GM23338 (cell line): Measurements from ENCODE around the gene TYRP1. TPM values are rescaled to one million over a fixed set of nuclear protein-coding genes. Genes with fewer than 3 reads are reported as not detected.

Experiments used
- ATAC-seq: fragments of 200-7000 bp; cut with Tn5 transposase; 3 replicates; pipeline ENCODE4 v1.9.1; 2020
- DNase-seq: peaks from one replicate; pipeline ENCODE4 v3.0.0-alpha.2; 2015; ENCODE audit warnings: low spot score
- H2AFZ ChIP-seq: fragments of 200-600 bp; sonication (generic); 2 replicates; pipeline ENCODE4 v1.8.0; 2016; ENCODE audit warnings: antibody characterized with exemption, mild to moderate bottlenecking, moderate library complexity
- H3F3A ChIP-seq: fragments of 200-600 bp; sonication (generic); replicated peaks from 2 replicates; pipeline ENCODE4 v1.8.0; 2017; ENCODE audit warnings: antibody characterized with exemption, mixed run types, low read depth
- H3K27ac ChIP-seq: fragments of 200-600 bp; sonication (generic); 2 replicates; pipeline ENCODE4 v1.6.1; 2016; ENCODE audit warnings: low read depth
- H3K27me3 ChIP-seq: fragments of 200-600 bp; sonication (generic); 2 replicates; pipeline ENCODE4 v1.8.0; 2016; ENCODE audit warnings: mild to moderate bottlenecking, mixed run types, moderate library complexity; ENCODE audit not compliant: insufficient read depth
- H3K36me3 ChIP-seq: fragments of 200-600 bp; sonication (generic); 2 replicates; pipeline ENCODE4 v1.8.0; 2016; ENCODE audit warnings: mild to moderate bottlenecking; ENCODE audit not compliant: insufficient read depth
- H3K4me1 ChIP-seq: fragments of 200-600 bp; sonication (generic); 2 replicates; pipeline ENCODE4 v1.8.0; 2016; ENCODE audit warnings: mild to moderate bottlenecking, moderate library complexity; ENCODE audit not compliant: insufficient read depth
- H3K4me2 ChIP-seq: fragments of 200-600 bp; sonication (generic); 2 replicates; pipeline ENCODE4 v1.7.1; 2017; ENCODE audit warnings: mixed run types
- H3K4me3 ChIP-seq: fragments of 200-600 bp; sonication (generic); 2 replicates; pipeline ENCODE4 v1.6.1; 2016; ENCODE audit warnings: mixed run types
- H3K79me2 ChIP-seq: fragments of 200-600 bp; sonication (generic); replicated peaks from 2 replicates; pipeline ENCODE4 v1.8.0; 2017; ENCODE audit warnings: mild to moderate bottlenecking; ENCODE audit not compliant: insufficient read depth
- H3K9me2 ChIP-seq: fragments of 200-600 bp; sonication (generic); 2 replicates; pipeline ENCODE4 v1.8.0; 2017; ENCODE audit not compliant: insufficient read depth
- H4K20me1 ChIP-seq: fragments of 200-600 bp; sonication (generic); replicated peaks from 2 replicates; pipeline ENCODE4 v1.8.0; 2017; ENCODE audit warnings: mild to moderate bottlenecking; ENCODE audit not compliant: insufficient read depth
- H3K27ac Mint-ChIP-seq: 2 replicates; pipeline ENCODE4 v1.8.0; 2020; ENCODE audit warnings: inconsistent platforms, mild to moderate bottlenecking, moderate library complexity, mixed read lengths
- H3K27me3 Mint-ChIP-seq: 3 replicates; pipeline ENCODE4 v1.8.0; 2022; ENCODE audit warnings: low read depth, mild to moderate bottlenecking, moderate library complexity, mixed read lengths, inconsistent platforms; ENCODE audit not compliant: insufficient read depth, poor library complexity
- H3K36me3 Mint-ChIP-seq: 3 replicates; pipeline ENCODE4 v1.8.0; 2021; ENCODE audit warnings: low read depth, mild to moderate bottlenecking, inconsistent platforms, moderate library complexity, mixed read lengths
- H3K4me1 Mint-ChIP-seq: 3 replicates; pipeline ENCODE4 v1.8.0; 2020; ENCODE audit warnings: mild to moderate bottlenecking, inconsistent platforms, mixed read lengths
- H3K4me3 Mint-ChIP-seq: 3 replicates; pipeline ENCODE4 v1.8.0; 2021; ENCODE audit warnings: moderate library complexity, mild to moderate bottlenecking, inconsistent platforms, mixed read lengths
- H3K9me3 Mint-ChIP-seq: 3 replicates; pipeline ENCODE4 v1.8.0; 2020; ENCODE audit warnings: moderate library complexity, mild to moderate bottlenecking, inconsistent platforms, mixed read lengths
- NANOG ChIP-seq: IDR thresholded peaks from 2 replicates; pipeline ENCODE4 v1.6.1; 2016; ENCODE audit warnings: antibody characterized with exemption, borderline replicate concordance
- STAT1 ChIP-seq: IDR thresholded peaks from one replicate; pipeline ENCODE4 v1.6.1; 2016; ENCODE audit warnings: antibody characterized with exemption; ENCODE audit not compliant: unreplicated experiment
- ZNF331 ChIP-seq: fragments of 250-450 bp; sonication (Bioruptor Pico); IDR thresholded peaks from 2 replicates; pipeline ENCODE4 v1.5.0; 2020; ENCODE audit warnings: low read depth, mild to moderate bottlenecking, moderate library complexity
- polyA plus RNA-seq: library from polyadenylated mRNA; unstranded; fragments of >200 nt; fragmentation: Nextera tagmentation; extraction: Ambion mirVana; gene quantifications from 2 replicates; pipeline ENCODE4 v1.2.1, GENCODE V29; 2016
- total RNA-seq: library from RNA; depleted of rRNA; stranded (reverse); fragments of >200 nt; shearing (Covaris generic); gene quantifications from 2 replicates; pipeline ENCODE4 v1.2.3, GENCODE V29; 2014
- TF ChIP-seq, protein P1 (sequence below): fragments of 250-450 bp; sonication (Bioruptor Pico); IDR thresholded peaks from 2 replicates; pipeline ENCODE4 v1.5.0; 2020; ENCODE audit warnings: mild to moderate bottlenecking, moderate library complexity
- TF ChIP-seq, protein P2 (sequence below): IDR thresholded peaks from one replicate; pipeline ENCODE4 v1.6.1; 2018; ENCODE audit warnings: antibody characterized with exemption; ENCODE audit not compliant: unreplicated experiment

The TYRP1 gene
- total and polyA plus RNA-seq, 2 experiments from 2014 or later: not detected

DNA sequence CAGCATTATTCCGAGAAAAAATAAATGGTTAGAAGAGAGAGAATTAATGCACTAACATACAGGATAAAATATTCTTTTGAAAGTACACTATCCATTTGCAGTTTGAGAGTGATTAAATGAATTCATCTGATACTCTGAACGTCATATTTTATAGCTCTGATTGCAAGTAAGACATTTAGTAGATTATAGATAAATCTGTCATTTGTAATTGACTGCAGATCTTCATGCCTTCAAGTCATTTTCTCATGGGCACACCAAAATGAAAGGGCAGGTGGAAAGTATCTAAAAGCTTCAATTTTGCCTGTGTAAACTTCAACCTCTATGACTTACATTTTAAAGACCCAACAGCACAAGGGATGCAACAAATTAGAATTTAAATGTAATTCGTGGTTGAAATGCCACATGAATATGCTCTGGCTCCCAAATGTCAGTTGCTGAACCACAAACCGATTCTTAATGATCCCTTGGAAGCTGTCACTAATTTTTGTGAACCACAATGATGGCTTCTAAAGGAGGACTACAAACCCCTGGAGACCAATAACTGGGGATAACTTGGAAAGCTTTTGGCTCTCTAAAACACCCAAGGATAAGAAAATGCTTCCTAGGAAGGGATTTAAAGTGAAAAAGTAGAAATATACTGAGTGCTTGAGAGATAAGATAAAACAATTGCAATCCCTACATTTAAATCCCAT is 3.9 kb downstream of the TYRP1 start (continued):
- TF ChIP-seq, protein P1, sequence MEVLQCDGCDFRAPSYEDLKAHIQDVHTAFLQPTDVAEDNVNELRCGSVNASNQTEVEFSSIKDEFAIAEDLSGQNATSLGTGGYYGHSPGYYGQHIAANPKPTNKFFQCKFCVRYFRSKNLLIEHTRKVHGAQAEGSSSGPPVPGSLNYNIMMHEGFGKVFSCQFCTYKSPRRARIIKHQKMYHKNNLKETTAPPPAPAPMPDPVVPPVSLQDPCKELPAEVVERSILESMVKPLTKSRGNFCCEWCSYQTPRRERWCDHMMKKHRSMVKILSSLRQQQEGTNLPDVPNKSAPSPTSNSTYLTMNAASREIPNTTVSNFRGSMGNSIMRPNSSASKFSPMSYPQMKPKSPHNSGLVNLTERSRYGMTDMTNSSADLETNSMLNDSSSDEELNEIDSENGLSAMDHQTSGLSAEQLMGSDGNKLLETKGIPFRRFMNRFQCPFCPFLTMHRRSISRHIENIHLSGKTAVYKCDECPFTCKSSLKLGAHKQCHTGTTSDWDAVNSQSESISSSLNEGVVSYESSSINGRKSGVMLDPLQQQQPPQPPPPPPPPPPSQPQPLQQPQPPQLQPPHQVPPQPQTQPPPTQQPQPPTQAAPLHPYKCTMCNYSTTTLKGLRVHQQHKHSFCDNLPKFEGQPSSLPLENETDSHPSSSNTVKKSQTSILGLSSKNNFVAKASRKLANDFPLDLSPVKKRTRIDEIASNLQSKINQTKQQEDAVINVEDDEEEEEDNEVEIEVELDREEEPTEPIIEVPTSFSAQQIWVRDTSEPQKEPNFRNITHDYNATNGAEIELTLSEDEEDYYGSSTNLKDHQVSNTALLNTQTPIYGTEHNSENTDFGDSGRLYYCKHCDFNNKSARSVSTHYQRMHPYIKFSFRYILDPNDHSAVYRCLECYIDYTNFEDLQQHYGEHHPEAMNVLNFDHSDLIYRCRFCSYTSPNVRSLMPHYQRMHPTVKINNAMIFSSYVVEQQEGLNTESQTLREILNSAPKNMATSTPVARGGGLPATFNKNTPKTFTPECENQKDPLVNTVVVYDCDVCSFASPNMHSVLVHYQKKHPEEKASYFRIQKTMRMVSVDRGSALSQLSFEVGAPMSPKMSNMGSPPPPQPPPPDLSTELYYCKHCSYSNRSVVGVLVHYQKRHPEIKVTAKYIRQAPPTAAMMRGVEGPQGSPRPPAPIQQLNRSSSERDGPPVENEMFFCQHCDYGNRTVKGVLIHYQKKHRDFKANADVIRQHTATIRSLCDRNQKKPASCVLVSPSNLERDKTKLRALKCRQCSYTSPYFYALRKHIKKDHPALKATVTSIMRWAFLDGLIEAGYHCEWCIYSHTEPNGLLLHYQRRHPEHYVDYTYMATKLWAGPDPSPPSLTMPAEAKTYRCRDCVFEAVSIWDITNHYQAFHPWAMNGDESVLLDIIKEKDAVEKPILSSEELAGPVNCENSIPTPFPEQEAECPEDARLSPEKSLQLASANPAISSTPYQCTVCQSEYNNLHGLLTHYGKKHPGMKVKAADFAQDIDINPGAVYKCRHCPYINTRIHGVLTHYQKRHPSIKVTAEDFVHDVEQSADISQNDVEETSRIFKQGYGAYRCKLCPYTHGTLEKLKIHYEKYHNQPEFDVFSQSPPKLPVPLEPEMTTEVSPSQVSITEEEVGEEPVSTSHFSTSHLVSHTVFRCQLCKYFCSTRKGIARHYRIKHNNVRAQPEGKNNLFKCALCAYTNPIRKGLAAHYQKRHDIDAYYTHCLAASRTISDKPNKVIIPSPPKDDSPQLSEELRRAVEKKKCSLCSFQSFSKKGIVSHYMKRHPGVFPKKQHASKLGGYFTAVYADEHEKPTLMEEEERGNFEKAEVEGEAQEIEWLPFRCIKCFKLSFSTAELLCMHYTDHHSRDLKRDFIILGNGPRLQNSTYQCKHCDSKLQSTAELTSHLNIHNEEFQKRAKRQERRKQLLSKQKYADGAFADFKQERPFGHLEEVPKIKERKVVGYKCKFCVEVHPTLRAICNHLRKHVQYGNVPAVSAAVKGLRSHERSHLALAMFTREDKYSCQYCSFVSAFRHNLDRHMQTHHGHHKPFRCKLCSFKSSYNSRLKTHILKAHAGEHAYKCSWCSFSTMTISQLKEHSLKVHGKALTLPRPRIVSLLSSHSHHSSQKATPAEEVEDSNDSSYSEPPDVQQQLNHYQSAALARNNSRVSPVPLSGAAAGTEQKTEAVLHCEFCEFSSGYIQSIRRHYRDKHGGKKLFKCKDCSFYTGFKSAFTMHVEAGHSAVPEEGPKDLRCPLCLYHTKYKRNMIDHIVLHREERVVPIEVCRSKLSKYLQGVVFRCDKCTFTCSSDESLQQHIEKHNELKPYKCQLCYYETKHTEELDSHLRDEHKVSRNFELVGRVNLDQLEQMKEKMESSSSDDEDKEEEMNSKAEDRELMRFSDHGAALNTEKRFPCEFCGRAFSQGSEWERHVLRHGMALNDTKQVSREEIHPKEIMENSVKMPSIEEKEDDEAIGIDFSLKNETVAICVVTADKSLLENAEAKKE (CRISPR knock-in tag): no peak

DNA sequence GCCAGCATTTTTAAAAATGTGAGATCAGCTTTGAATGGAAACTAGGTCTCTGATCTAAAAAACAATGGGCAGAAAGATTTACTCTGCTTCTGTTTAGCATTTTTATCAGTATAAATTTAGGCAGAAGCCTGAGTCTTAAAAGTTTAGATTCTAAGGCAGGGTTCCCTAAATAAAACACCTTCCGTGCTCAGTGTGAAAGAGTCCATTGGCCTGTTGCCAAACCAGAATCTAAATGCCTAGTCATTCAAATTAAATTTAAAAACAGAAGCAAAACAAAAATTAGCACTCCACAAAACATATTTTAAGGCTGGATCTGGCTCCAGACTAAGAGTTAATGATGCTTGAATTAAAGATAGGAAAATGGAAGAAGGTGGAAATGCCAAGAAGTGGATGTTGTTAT is 4.5 kb downstream of the TYRP1 start:
- Mint-ChIP-seq H3K27ac (no peak overlapping the region), H3K4me3 (no peak overlapping the region), H3K27me3 (no peaks in the 10 kb centered on the region), H3K4me1 (peaks cover 11% of the 10 kb centered on the region; the same call in 2 of the 3 replicates), H3K36me3 (no peaks in the 10 kb centered on the region), H3K9me3 (no peaks in the 10 kb centered on the region)
- H3K36me3 ChIP-seq: no peaks in the 10 kb centered on the region
- H2AFZ ChIP-seq: no peak overlapping the region
- peaks cover 6% of the 10 kb centered on the region; the same call in 1 of the 2 replicates for H3K4me1 ChIP-seq
- no peak overlapping the region for H3K4me2 ChIP-seq
- no peak overlapping the region for H3K27ac ChIP-seq
- H3K79me2 ChIP-seq: no peaks in the 10 kb centered on the region
- ATAC-seq: no peak
- no peak overlapping the region for H3K4me3 ChIP-seq
- DNase-seq: no peak
- no peaks in the 10 kb centered on the region for H4K20me1 ChIP-seq
- H3F3A ChIP-seq: no peaks in the 10 kb centered on the region
- H3K9me2 ChIP-seq: no peaks in the 10 kb centered on the region
- no peaks in the 10 kb centered on the region for H3K27me3 ChIP-seq
- TF ChIP-seq ZNF331 (CRISPR knock-in tag) (no peak), STAT1 (no peak), NANOG (no peak)
- TF ChIP-seq, protein P1 (CRISPR knock-in tag): no peak
- TF ChIP-seq, protein P2, sequence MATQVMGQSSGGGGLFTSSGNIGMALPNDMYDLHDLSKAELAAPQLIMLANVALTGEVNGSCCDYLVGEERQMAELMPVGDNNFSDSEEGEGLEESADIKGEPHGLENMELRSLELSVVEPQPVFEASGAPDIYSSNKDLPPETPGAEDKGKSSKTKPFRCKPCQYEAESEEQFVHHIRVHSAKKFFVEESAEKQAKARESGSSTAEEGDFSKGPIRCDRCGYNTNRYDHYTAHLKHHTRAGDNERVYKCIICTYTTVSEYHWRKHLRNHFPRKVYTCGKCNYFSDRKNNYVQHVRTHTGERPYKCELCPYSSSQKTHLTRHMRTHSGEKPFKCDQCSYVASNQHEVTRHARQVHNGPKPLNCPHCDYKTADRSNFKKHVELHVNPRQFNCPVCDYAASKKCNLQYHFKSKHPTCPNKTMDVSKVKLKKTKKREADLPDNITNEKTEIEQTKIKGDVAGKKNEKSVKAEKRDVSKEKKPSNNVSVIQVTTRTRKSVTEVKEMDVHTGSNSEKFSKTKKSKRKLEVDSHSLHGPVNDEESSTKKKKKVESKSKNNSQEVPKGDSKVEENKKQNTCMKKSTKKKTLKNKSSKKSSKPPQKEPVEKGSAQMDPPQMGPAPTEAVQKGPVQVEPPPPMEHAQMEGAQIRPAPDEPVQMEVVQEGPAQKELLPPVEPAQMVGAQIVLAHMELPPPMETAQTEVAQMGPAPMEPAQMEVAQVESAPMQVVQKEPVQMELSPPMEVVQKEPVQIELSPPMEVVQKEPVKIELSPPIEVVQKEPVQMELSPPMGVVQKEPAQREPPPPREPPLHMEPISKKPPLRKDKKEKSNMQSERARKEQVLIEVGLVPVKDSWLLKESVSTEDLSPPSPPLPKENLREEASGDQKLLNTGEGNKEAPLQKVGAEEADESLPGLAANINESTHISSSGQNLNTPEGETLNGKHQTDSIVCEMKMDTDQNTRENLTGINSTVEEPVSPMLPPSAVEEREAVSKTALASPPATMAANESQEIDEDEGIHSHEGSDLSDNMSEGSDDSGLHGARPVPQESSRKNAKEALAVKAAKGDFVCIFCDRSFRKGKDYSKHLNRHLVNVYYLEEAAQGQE: no peak
